A549 (cell line): ENCODE results near the gene ARFGEF3.

Source experiments
- CTCF ChIP-seq: fragments of >200 bp; sonication (Bioruptor Twin); formaldehyde crosslinking; IDR thresholded peaks from 3 replicates; pipeline ENCODE4 v1.5.1; 2016
- EP300 ChIP-seq, 2 experiments: fragments of >200 bp; sonication (Bioruptor Twin); formaldehyde crosslinking; IDR thresholded peaks; 2 replicates in 1 of 2; 3 replicates in 1 of 2; pipeline ENCODE4 v1.6.1; 2016 to 2017
- KDM5A ChIP-seq: fragments of 200-600 bp; sonication (generic); IDR thresholded peaks from 2 replicates; pipeline ENCODE4 v1.6.1; 2016; ENCODE audit warnings: antibody characterized with exemption, mild to moderate bottlenecking
- RAD21 ChIP-seq, 2 experiments: fragments of >200 bp in 1 of 2; sonication (Bioruptor Twin) in 1 of 2; formaldehyde crosslinking in 1 of 2; IDR thresholded peaks in 1 of 2; conservative IDR thresholded peaks in 1 of 2; 2 replicates in 1 of 2; 3 replicates in 1 of 2; pipeline ENCODE4 v1.6.1; 2012 to 2018; ENCODE audit warnings: inconsistent platforms in 1 of 2
- RFX5 ChIP-seq: fragments of 450-650 bp; IDR thresholded peaks from 2 replicates; pipeline ENCODE4 v1.7.1; 2014; ENCODE audit warnings: antibody characterized with exemption, mild to moderate bottlenecking, moderate library complexity

DNA sequence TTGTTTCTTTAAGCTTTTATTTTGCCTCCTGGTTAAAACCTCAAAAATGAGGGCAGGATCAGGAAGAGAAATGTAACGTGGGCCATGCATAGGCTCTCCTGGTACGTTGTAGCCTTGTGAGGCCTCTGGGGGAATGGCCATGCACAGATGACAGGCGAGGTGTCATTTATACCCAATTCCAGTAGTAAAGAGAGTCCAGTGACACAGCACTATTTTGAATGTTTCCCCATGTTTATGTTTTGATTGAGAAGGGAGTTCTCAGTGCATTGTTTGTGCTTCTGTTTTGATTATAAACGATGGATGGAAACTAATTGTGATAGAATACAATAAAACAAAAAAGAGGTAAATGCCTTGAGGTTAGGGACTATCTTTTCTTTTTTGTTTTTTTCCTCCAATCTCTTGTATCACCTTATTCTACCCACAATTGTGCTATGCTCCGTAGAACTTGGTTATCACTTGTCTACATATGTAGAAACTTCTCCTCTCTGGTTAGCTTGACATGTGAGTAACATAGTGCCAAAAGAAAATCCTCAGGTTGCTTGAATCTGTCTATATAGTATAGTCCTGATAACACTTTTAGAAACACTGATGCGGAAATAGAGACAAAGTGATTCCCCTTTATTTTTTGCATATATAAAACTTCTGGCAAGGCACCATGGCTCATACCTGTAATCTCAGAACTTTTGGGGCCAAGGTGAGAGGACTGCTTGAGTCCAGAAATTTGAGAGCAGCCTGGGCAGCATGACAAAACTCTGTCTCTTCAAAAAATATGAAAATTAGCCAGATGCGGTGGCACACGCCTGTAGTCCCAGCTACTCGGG is 209.1 kb downstream of the ARFGEF3 start:
- no peak for TF ChIP-seq KDM5A
- no peak for TF ChIP-seq RFX5
- TF ChIP-seq RAD21 (conservative IDR thresholded peaks at IDR 0.05 in 1 of 2, IDR thresholded peaks at IDR 0.05 in 1 of 2): no peak
- TF ChIP-seq CTCF: no peak
- TF ChIP-seq EP300 (IDR thresholded peaks at IDR 0.05): no peak
